ENCODE results near the gene NID1.

DNA sequence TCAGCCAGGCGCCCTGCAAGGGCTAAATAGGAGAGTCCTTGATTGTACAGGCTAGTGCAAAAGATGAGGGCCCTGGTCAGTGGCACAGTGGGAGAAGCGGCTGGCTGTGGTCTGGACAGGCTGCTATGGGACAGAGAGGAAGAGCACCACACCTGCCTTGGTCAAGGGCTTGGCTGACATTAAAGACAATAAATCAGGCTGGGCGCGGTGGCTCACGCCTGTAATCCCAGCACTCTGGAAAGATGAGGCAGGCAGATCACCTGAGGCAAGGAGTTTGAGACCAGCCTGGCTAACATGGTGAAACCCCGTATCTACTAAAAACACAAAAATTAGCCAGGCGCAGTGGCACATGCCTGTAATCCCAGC lies 62.9 kb downstream of the NID1 start:
- TF ChIP-seq, protein P1, sequence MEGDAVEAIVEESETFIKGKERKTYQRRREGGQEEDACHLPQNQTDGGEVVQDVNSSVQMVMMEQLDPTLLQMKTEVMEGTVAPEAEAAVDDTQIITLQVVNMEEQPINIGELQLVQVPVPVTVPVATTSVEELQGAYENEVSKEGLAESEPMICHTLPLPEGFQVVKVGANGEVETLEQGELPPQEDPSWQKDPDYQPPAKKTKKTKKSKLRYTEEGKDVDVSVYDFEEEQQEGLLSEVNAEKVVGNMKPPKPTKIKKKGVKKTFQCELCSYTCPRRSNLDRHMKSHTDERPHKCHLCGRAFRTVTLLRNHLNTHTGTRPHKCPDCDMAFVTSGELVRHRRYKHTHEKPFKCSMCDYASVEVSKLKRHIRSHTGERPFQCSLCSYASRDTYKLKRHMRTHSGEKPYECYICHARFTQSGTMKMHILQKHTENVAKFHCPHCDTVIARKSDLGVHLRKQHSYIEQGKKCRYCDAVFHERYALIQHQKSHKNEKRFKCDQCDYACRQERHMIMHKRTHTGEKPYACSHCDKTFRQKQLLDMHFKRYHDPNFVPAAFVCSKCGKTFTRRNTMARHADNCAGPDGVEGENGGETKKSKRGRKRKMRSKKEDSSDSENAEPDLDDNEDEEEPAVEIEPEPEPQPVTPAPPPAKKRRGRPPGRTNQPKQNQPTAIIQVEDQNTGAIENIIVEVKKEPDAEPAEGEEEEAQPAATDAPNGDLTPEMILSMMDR (IDR thresholded peaks at IDR 0.05), result no peak
- no peak for TF ChIP-seq POLR2A (IDR thresholded peaks at IDR 0.05)
